GM23338 (cell line): ENCODE results near the gene FAXC. TPM values are rescaled to one million over a fixed set of nuclear protein-coding genes. Genes with fewer than 3 reads are reported as not detected.

ENCODE experiments used
- ATAC-seq: fragments of 200-7000 bp; cut with Tn5 transposase; 3 replicates; pipeline ENCODE4 v1.9.1; 2020
- DNase-seq: peaks from one replicate; pipeline ENCODE4 v3.0.0-alpha.2; 2015; ENCODE audit warnings: low spot score
- H2AFZ ChIP-seq: fragments of 200-600 bp; sonication (generic); 2 replicates; pipeline ENCODE4 v1.8.0; 2016; ENCODE audit warnings: antibody characterized with exemption, mild to moderate bottlenecking, moderate library complexity
- H3F3A ChIP-seq: fragments of 200-600 bp; sonication (generic); replicated peaks from 2 replicates; pipeline ENCODE4 v1.8.0; 2017; ENCODE audit warnings: antibody characterized with exemption, mixed run types, low read depth
- H3K27ac ChIP-seq: fragments of 200-600 bp; sonication (generic); 2 replicates; pipeline ENCODE4 v1.6.1; 2016; ENCODE audit warnings: low read depth
- H3K27me3 ChIP-seq: fragments of 200-600 bp; sonication (generic); 2 replicates; pipeline ENCODE4 v1.8.0; 2016; ENCODE audit warnings: mild to moderate bottlenecking, mixed run types, moderate library complexity; ENCODE audit not compliant: insufficient read depth
- H3K36me3 ChIP-seq: fragments of 200-600 bp; sonication (generic); 2 replicates; pipeline ENCODE4 v1.8.0; 2016; ENCODE audit warnings: mild to moderate bottlenecking; ENCODE audit not compliant: insufficient read depth
- H3K4me1 ChIP-seq: fragments of 200-600 bp; sonication (generic); 2 replicates; pipeline ENCODE4 v1.8.0; 2016; ENCODE audit warnings: mild to moderate bottlenecking, moderate library complexity; ENCODE audit not compliant: insufficient read depth
- H3K4me2 ChIP-seq: fragments of 200-600 bp; sonication (generic); 2 replicates; pipeline ENCODE4 v1.7.1; 2017; ENCODE audit warnings: mixed run types
- H3K4me3 ChIP-seq: fragments of 200-600 bp; sonication (generic); 2 replicates; pipeline ENCODE4 v1.6.1; 2016; ENCODE audit warnings: mixed run types
- H3K79me2 ChIP-seq: fragments of 200-600 bp; sonication (generic); replicated peaks from 2 replicates; pipeline ENCODE4 v1.8.0; 2017; ENCODE audit warnings: mild to moderate bottlenecking; ENCODE audit not compliant: insufficient read depth
- H3K9me2 ChIP-seq: fragments of 200-600 bp; sonication (generic); 2 replicates; pipeline ENCODE4 v1.8.0; 2017; ENCODE audit not compliant: insufficient read depth
- H4K20me1 ChIP-seq: fragments of 200-600 bp; sonication (generic); replicated peaks from 2 replicates; pipeline ENCODE4 v1.8.0; 2017; ENCODE audit warnings: mild to moderate bottlenecking; ENCODE audit not compliant: insufficient read depth
- H3K27ac Mint-ChIP-seq: 2 replicates; pipeline ENCODE4 v1.8.0; 2020; ENCODE audit warnings: inconsistent platforms, mild to moderate bottlenecking, moderate library complexity, mixed read lengths
- H3K27me3 Mint-ChIP-seq: 3 replicates; pipeline ENCODE4 v1.8.0; 2022; ENCODE audit warnings: low read depth, mild to moderate bottlenecking, moderate library complexity, mixed read lengths, inconsistent platforms; ENCODE audit not compliant: insufficient read depth, poor library complexity
- H3K36me3 Mint-ChIP-seq: 3 replicates; pipeline ENCODE4 v1.8.0; 2021; ENCODE audit warnings: low read depth, mild to moderate bottlenecking, inconsistent platforms, moderate library complexity, mixed read lengths
- H3K4me1 Mint-ChIP-seq: 3 replicates; pipeline ENCODE4 v1.8.0; 2020; ENCODE audit warnings: mild to moderate bottlenecking, inconsistent platforms, mixed read lengths
- H3K4me3 Mint-ChIP-seq: 3 replicates; pipeline ENCODE4 v1.8.0; 2021; ENCODE audit warnings: moderate library complexity, mild to moderate bottlenecking, inconsistent platforms, mixed read lengths
- H3K9me3 Mint-ChIP-seq: 3 replicates; pipeline ENCODE4 v1.8.0; 2020; ENCODE audit warnings: moderate library complexity, mild to moderate bottlenecking, inconsistent platforms, mixed read lengths
- CREB1 ChIP-seq: fragments of 250-450 bp; sonication (Bioruptor Pico); IDR thresholded peaks from 2 replicates; pipeline ENCODE4 v1.5.0; 2020; ENCODE audit warnings: low read depth, mild to moderate bottlenecking, moderate library complexity
- EZH2 ChIP-seq: fragments of 200-600 bp; sonication (generic); IDR thresholded peaks from one replicate; pipeline ENCODE4 v1.8.0; 2017; ENCODE audit warnings: antibody characterized with exemption, mild to moderate bottlenecking, low read depth; ENCODE audit not compliant: unreplicated experiment
- EZH2phosphoT487 ChIP-seq: fragments of 200-600 bp; sonication (generic); IDR thresholded peaks from one replicate; pipeline ENCODE4 v1.8.1; 2018; ENCODE audit warnings: antibody characterized with exemption; ENCODE audit not compliant: unreplicated experiment
- JUNB ChIP-seq: IDR thresholded peaks from one replicate; pipeline ENCODE4 v1.6.1; 2016; ENCODE audit warnings: antibody characterized with exemption; ENCODE audit not compliant: unreplicated experiment
- NANOG ChIP-seq: IDR thresholded peaks from 2 replicates; pipeline ENCODE4 v1.6.1; 2016; ENCODE audit warnings: antibody characterized with exemption, borderline replicate concordance
- POLR2AphosphoS5 ChIP-seq: IDR thresholded peaks from 2 replicates; pipeline ENCODE4 v1.6.1; 2016; ENCODE audit warnings: antibody characterized with exemption, low read depth
- STAT1 ChIP-seq: IDR thresholded peaks from one replicate; pipeline ENCODE4 v1.6.1; 2016; ENCODE audit warnings: antibody characterized with exemption; ENCODE audit not compliant: unreplicated experiment
- ZNF114 ChIP-seq: fragments of 250-450 bp; sonication (Bioruptor Pico); IDR thresholded peaks from 2 replicates; pipeline ENCODE4 v1.5.0; 2020; ENCODE audit warnings: mild to moderate bottlenecking, moderate library complexity
- polyA plus RNA-seq: library from polyadenylated mRNA; unstranded; fragments of >200 nt; fragmentation: Nextera tagmentation; extraction: Ambion mirVana; gene quantifications from 2 replicates; pipeline ENCODE4 v1.2.1, GENCODE V29; 2016
- total RNA-seq: library from RNA; depleted of rRNA; stranded (reverse); fragments of >200 nt; shearing (Covaris generic); gene quantifications from 2 replicates; pipeline ENCODE4 v1.2.3, GENCODE V29; 2014
- TF ChIP-seq, protein P1 (sequence below): fragments of 250-450 bp; sonication (Bioruptor Pico); IDR thresholded peaks from 2 replicates; pipeline ENCODE4 v1.5.0; 2020; ENCODE audit warnings: mild to moderate bottlenecking, moderate library complexity
- TF ChIP-seq, protein P2 (sequence below): IDR thresholded peaks from 2 replicates; pipeline ENCODE4 v1.6.1; 2016; ENCODE audit warnings: antibody characterized with exemption
- TF ChIP-seq, protein P3 (sequence below): IDR thresholded peaks from one replicate; pipeline ENCODE4 v1.6.1; 2018; ENCODE audit warnings: antibody characterized with exemption; ENCODE audit not compliant: unreplicated experiment

Gene FAXC
- total and polyA plus RNA-seq, 2 experiments from 2014 or later = 10.5 to 15.2 TPM

DNA sequence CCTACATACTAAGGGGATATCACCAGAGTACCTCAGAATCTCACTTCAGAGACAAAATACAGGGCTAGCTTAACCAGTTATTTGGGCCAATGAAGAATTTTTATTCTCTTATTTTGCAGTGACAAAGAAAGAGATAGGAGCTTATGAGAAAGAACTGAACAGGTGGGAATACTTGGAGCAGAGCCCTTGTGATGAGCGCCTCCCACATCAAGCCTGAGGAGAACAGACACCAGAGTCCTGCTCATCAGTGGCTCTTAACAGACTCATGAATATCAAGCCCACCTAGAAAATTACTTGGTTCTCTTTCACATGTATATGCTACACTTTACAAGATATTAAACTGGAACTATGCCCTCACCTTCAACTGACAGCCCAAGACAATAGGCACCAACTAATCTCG lies 99.0 kb downstream of the FAXC start:
- no peak for ATAC-seq

DNA sequence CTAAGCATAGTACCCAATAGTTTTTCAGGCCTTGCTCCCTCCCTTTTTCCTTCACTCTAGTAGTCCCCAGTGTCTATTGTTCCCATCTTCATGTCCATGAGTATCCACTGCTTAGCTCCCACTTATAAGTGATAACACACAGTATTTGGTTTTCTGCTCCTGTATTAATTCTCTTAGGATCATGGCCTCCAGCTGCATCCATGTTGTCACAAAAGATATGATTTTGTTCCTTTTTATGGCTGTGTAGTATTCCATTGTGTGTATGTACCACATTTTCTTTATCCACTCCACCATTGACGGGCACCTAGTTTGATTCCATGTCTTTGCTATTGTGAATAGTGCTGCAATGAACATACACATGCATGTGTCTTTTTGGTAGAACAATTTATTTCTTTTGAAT lies 102.9 kb downstream of the FAXC start:
- DNase-seq = no peak
- TF ChIP-seq, protein P1, sequence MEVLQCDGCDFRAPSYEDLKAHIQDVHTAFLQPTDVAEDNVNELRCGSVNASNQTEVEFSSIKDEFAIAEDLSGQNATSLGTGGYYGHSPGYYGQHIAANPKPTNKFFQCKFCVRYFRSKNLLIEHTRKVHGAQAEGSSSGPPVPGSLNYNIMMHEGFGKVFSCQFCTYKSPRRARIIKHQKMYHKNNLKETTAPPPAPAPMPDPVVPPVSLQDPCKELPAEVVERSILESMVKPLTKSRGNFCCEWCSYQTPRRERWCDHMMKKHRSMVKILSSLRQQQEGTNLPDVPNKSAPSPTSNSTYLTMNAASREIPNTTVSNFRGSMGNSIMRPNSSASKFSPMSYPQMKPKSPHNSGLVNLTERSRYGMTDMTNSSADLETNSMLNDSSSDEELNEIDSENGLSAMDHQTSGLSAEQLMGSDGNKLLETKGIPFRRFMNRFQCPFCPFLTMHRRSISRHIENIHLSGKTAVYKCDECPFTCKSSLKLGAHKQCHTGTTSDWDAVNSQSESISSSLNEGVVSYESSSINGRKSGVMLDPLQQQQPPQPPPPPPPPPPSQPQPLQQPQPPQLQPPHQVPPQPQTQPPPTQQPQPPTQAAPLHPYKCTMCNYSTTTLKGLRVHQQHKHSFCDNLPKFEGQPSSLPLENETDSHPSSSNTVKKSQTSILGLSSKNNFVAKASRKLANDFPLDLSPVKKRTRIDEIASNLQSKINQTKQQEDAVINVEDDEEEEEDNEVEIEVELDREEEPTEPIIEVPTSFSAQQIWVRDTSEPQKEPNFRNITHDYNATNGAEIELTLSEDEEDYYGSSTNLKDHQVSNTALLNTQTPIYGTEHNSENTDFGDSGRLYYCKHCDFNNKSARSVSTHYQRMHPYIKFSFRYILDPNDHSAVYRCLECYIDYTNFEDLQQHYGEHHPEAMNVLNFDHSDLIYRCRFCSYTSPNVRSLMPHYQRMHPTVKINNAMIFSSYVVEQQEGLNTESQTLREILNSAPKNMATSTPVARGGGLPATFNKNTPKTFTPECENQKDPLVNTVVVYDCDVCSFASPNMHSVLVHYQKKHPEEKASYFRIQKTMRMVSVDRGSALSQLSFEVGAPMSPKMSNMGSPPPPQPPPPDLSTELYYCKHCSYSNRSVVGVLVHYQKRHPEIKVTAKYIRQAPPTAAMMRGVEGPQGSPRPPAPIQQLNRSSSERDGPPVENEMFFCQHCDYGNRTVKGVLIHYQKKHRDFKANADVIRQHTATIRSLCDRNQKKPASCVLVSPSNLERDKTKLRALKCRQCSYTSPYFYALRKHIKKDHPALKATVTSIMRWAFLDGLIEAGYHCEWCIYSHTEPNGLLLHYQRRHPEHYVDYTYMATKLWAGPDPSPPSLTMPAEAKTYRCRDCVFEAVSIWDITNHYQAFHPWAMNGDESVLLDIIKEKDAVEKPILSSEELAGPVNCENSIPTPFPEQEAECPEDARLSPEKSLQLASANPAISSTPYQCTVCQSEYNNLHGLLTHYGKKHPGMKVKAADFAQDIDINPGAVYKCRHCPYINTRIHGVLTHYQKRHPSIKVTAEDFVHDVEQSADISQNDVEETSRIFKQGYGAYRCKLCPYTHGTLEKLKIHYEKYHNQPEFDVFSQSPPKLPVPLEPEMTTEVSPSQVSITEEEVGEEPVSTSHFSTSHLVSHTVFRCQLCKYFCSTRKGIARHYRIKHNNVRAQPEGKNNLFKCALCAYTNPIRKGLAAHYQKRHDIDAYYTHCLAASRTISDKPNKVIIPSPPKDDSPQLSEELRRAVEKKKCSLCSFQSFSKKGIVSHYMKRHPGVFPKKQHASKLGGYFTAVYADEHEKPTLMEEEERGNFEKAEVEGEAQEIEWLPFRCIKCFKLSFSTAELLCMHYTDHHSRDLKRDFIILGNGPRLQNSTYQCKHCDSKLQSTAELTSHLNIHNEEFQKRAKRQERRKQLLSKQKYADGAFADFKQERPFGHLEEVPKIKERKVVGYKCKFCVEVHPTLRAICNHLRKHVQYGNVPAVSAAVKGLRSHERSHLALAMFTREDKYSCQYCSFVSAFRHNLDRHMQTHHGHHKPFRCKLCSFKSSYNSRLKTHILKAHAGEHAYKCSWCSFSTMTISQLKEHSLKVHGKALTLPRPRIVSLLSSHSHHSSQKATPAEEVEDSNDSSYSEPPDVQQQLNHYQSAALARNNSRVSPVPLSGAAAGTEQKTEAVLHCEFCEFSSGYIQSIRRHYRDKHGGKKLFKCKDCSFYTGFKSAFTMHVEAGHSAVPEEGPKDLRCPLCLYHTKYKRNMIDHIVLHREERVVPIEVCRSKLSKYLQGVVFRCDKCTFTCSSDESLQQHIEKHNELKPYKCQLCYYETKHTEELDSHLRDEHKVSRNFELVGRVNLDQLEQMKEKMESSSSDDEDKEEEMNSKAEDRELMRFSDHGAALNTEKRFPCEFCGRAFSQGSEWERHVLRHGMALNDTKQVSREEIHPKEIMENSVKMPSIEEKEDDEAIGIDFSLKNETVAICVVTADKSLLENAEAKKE (CRISPR knock-in tag) = no peak
- no peak for TF ChIP-seq EZH2
- no peak for TF ChIP-seq CREB1
- TF ChIP-seq, protein P2, sequence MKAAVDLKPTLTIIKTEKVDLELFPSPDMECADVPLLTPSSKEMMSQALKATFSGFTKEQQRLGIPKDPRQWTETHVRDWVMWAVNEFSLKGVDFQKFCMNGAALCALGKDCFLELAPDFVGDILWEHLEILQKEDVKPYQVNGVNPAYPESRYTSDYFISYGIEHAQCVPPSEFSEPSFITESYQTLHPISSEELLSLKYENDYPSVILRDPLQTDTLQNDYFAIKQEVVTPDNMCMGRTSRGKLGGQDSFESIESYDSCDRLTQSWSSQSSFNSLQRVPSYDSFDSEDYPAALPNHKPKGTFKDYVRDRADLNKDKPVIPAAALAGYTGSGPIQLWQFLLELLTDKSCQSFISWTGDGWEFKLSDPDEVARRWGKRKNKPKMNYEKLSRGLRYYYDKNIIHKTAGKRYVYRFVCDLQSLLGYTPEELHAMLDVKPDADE = no peak
- no peak for TF ChIP-seq STAT1
- TF ChIP-seq, protein P3, sequence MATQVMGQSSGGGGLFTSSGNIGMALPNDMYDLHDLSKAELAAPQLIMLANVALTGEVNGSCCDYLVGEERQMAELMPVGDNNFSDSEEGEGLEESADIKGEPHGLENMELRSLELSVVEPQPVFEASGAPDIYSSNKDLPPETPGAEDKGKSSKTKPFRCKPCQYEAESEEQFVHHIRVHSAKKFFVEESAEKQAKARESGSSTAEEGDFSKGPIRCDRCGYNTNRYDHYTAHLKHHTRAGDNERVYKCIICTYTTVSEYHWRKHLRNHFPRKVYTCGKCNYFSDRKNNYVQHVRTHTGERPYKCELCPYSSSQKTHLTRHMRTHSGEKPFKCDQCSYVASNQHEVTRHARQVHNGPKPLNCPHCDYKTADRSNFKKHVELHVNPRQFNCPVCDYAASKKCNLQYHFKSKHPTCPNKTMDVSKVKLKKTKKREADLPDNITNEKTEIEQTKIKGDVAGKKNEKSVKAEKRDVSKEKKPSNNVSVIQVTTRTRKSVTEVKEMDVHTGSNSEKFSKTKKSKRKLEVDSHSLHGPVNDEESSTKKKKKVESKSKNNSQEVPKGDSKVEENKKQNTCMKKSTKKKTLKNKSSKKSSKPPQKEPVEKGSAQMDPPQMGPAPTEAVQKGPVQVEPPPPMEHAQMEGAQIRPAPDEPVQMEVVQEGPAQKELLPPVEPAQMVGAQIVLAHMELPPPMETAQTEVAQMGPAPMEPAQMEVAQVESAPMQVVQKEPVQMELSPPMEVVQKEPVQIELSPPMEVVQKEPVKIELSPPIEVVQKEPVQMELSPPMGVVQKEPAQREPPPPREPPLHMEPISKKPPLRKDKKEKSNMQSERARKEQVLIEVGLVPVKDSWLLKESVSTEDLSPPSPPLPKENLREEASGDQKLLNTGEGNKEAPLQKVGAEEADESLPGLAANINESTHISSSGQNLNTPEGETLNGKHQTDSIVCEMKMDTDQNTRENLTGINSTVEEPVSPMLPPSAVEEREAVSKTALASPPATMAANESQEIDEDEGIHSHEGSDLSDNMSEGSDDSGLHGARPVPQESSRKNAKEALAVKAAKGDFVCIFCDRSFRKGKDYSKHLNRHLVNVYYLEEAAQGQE = no peak
- TF ChIP-seq NANOG = no peak
- TF ChIP-seq EZH2phosphoT487 = no peak
- TF ChIP-seq JUNB = no peak
- H3K4me1 Mint-ChIP-seq = peaks cover 4% of the 10 kb centered on the region; the same call in 2 of the 3 replicates
- H3K36me3 Mint-ChIP-seq = no peaks in the 10 kb centered on the region
- H3K27ac Mint-ChIP-seq = no peak overlapping the region
- Histone ChIP-seq H3K79me2 (no peaks in the 10 kb centered on the region), H3K4me2 (no peak overlapping the region), H3K4me1 (no peaks in the 10 kb centered on the region), H3K36me3 (no peaks in the 10 kb centered on the region), H3K27me3 (no peaks in the 10 kb centered on the region), H3K9me2 (no peaks in the 10 kb centered on the region), H3F3A (no peaks in the 10 kb centered on the region), H2AFZ (no peak overlapping the region), H3K4me3 (no peak overlapping the region), H4K20me1 (no peaks in the 10 kb centered on the region; the same call in 1 of the 2 replicates), H3K27ac (no peak overlapping the region)
- no peak for ATAC-seq
- H3K27me3 Mint-ChIP-seq = peaks cover 4% of the 10 kb centered on the region
- H3K4me3 Mint-ChIP-seq = no peak overlapping the region
- H3K9me3 Mint-ChIP-seq = no peaks in the 10 kb centered on the region

More for the DNA sequence above, 99.0 kb downstream of the FAXC start:
- Histone ChIP-seq H3F3A (no peaks in the 10 kb centered on the region), H2AFZ (no peak overlapping the region), H3K79me2 (no peaks in the 10 kb centered on the region), H3K4me2 (no peak overlapping the region), H3K4me3 (no peak overlapping the region), H3K36me3 (no peaks in the 10 kb centered on the region), H3K27me3 (no peaks in the 10 kb centered on the region), H4K20me1 (no peaks in the 10 kb centered on the region; the same call in 1 of the 2 replicates), H3K4me1 (no peaks in the 10 kb centered on the region), H3K9me2 (no peaks in the 10 kb centered on the region), H3K27ac (no peak overlapping the region)
- Mint-ChIP-seq H3K27me3 (no peaks in the 10 kb centered on the region), H3K4me3 (no peak overlapping the region), H3K36me3 (no peaks in the 10 kb centered on the region), H3K4me1 (no peaks in the 10 kb centered on the region), H3K9me3 (no peaks in the 10 kb centered on the region), H3K27ac (no peak overlapping the region)
- TF ChIP-seq STAT1 (no peak), POLR2AphosphoS5 (no peak), ZNF114 (no peak)
- no peak for DNase-seq
